ENCODE results near the gene AACS. TPM values are rescaled to one million over a fixed set of nuclear protein-coding genes. Genes with fewer than 3 reads are reported as not detected.
"Not testable (repeated sequence)": the region's sequence is repeated elsewhere in the genome, so short reads cannot be mapped to it uniquely, and the experiment has no call there.

AACS gene
- total RNA-seq, 1 experiment from 2014 or later, result 54.0 TPM

GRCh38 chr12:125061229-125061628, 4.0 kb upstream of the AACS start:
- POLR2A ChIA-PET, result no interaction called here
- Mint-ChIP-seq H3K4me1 (peaks cover 29% of the 10 kb centered on the region), H3K36me3 (peaks cover 27% of the 10 kb centered on the region), H3K27me3 (ENCODE audit: low read depth) (0 out of 2 replicates have a peak, but pooled peaks cover 3% of the 10 kb centered on the region), H3K9me3 (peaks cover 31% of the 10 kb centered on the region), H3K27ac (no peak overlapping the region), H3K4me3 (no peak overlapping the region)
- TF ChIP-seq MLX (CRISPR knock-in tag; IDR thresholded peaks at IDR 0.05) (no peak), ERG (CRISPR knock-in tag; IDR thresholded peaks at IDR 0.05) (no peak), FOXP1 (CRISPR knock-in tag; IDR thresholded peaks at IDR 0.05; ENCODE audit: borderline replicate concordance) (no peak), GTF2I (CRISPR knock-in tag; conservative IDR thresholded peaks at IDR 0.05) (no peak), NR1H2 (CRISPR knock-in tag; IDR thresholded peaks at IDR 0.05) (no peak), RELA (CRISPR knock-in tag; IDR thresholded peaks at IDR 0.05; ENCODE audit: borderline replicate concordance) (no peak), ZNF532 (CRISPR knock-in tag; IDR thresholded peaks at IDR 0.05; ENCODE audit: borderline replicate concordance) (no peak), NFE2L1 (CRISPR knock-in tag; IDR thresholded peaks at IDR 0.05) (no peak), MXD4 (CRISPR knock-in tag; IDR thresholded peaks at IDR 0.05; ENCODE audit: borderline replicate concordance) (no peak), RORB (CRISPR knock-in tag; IDR thresholded peaks at IDR 0.05) (no peak), NR3C1 (CRISPR knock-in tag; conservative IDR thresholded peaks at IDR 0.05; ENCODE audit: low read depth) (no peak), FOXK1 (CRISPR knock-in tag; IDR thresholded peaks at IDR 0.05) (no peak), TCF7 (CRISPR knock-in tag; IDR thresholded peaks at IDR 0.05; ENCODE audit: low read depth) (no peak), ATF3 (CRISPR knock-in tag; conservative IDR thresholded peaks at IDR 0.05) (no peak), CREM (CRISPR knock-in tag; IDR thresholded peaks at IDR 0.05) (no peak), SOX15 (CRISPR knock-in tag; IDR thresholded peaks at IDR 0.05) (no peak)
- CTCF ChIA-PET, result no interaction called here
- DNase-seq (ENCODE audit: low spot score), result no peak
- no peak for ATAC-seq

- ChIA-PET POLR2A (interaction anchor here (1.2 kb wide), 1 partner anchor 69 kb away, joined by 3 read pairs; no protein-coding TSS in a partner anchor), CTCF (interaction anchor here (1.2 to 3.2 kb wide), 3 partner anchors 14 to 123 kb away, joined by 4 to 19 read pairs (median 10); no protein-coding TSS in a partner anchor)
- not testable (repeated sequence) for DNase-seq (ENCODE audit: low spot score); H3K27me3 Mint-ChIP-seq (ENCODE audit: low read depth); ATAC-seq
- H3K27ac Mint-ChIP-seq, result peak overlapping the region; percentile 57; the same call in 1 of the 2 replicates
- peaks cover 32% of the 10 kb centered on the region for H3K36me3 Mint-ChIP-seq
- peaks cover 25% of the 10 kb centered on the region for H3K9me3 Mint-ChIP-seq
- peaks cover 48% of the 10 kb centered on the region for H3K4me1 Mint-ChIP-seq
- H3K4me3 Mint-ChIP-seq, result peak overlapping the region; percentile 78
Measured at GRCh38 chr12:125063522-125063921, 1.7 kb upstream of the AACS start.

GRCh38 chr12:125064492-125064891, 743 bp upstream of the AACS start:
- DNase-seq (ENCODE audit: low spot score), result no peak
- TF ChIP-seq CREM (CRISPR knock-in tag; IDR thresholded peaks at IDR 0.05) (no peak), PREB (CRISPR knock-in tag; IDR thresholded peaks at IDR 0.05; ENCODE audit: borderline replicate concordance) (no peak), ATF3 (CRISPR knock-in tag; conservative IDR thresholded peaks at IDR 0.05) (no peak), ZNF138 (CRISPR knock-in tag; conservative IDR thresholded peaks at IDR 0.05) (no peak), ZNF317 (CRISPR knock-in tag; IDR thresholded peaks at IDR 0.05; ENCODE audit: borderline replicate concordance, low read depth) (no peak), ZNF512 (CRISPR knock-in tag; IDR thresholded peaks at IDR 0.05; ENCODE audit: borderline replicate concordance) (no peak), JAZF1 (CRISPR knock-in tag; IDR thresholded peaks at IDR 0.05) (no peak)

More at GRCh38 chr12:125064492-125064891, 743 bp upstream of the AACS start:
- peaks cover 24% of the 10 kb centered on the region for H3K9me3 Mint-ChIP-seq
- peak overlapping the region; percentile 89 for H3K27ac Mint-ChIP-seq
- ATAC-seq, result peak; percentile 11
- H3K36me3 Mint-ChIP-seq, result peaks cover 30% of the 10 kb centered on the region
- 0 out of 2 replicates have a peak, but pooled peaks cover 3% of the 10 kb centered on the region for H3K27me3 Mint-ChIP-seq (ENCODE audit: low read depth)
- peaks cover 49% of the 10 kb centered on the region for H3K4me1 Mint-ChIP-seq
- H3K4me3 Mint-ChIP-seq, result peak overlapping the region; percentile 78
- ChIA-PET CTCF (interaction anchor here (0.6 to 3.2 kb wide), 9 partner anchors 10 to 124 kb away, joined by 3 to 19 read pairs (median 3); partner anchors contain the start of gene BRI3BP), POLR2A (interaction anchor here (0.6 to 1.6 kb wide), 6 partner anchors 15 to 270 kb away, joined by 3 to 12 read pairs (median 4); partner anchors contain the start of gene BRI3BP)

All from WTC11 (cell line).